GM21786 (cell line): ENCODE measurements around the gene ADCK1.
"Not testable (repeated sequence)": the region's sequence is repeated elsewhere in the genome, so short reads cannot be mapped to it uniquely, and the experiment has no call there.

Source experiments
- ATAC-seq: cut with Tn5 transposase; IDR thresholded peaks from one replicate; pipeline ENCODE4 v1.9.1; 2021; ENCODE audit not compliant: unreplicated experiment

Gene ADCK1

GRCh38 chr14:77892890-77893484 lies 93.1 kb downstream of the ADCK1 start:
- ATAC-seq, result no peak

DNA sequence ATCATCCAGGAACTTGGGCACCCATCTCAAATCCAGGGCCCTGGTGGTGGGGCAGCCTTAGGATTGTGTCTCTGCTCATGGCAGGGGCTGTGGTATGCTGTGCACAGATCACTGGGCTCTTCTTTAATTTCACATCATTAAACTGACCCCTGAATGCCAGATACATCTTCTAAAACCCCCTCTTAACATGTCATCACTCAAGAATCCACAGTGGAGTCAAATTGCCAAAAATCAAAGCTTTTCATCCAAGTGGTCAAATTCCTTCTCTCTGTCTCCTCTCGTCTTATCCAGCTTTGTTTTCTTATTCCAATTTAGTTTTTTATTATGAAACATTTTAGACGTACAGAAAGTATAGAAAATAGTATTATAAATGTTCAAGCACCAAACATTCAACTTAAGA lies 97.5 kb downstream of the ADCK1 start:
- ATAC-seq, result no peak

GRCh38 chr14:77902811-77903210 lies 102.9 kb downstream of the ADCK1 start:
- no peak for ATAC-seq

GRCh38 chr14:77903221-77903620 lies 103.3 kb downstream of the ADCK1 start:
- no peak for ATAC-seq

- ATAC-seq, result no peak
Observed at GRCh38 chr14:77903937-77904617, 104.2 kb downstream of the ADCK1 start.

- ATAC-seq, result no peak
Observed at GRCh38 chr14:77906446-77906845, 106.5 kb downstream of the ADCK1 start.

GRCh38 chr14:77908847-77909246 lies 108.9 kb downstream of the ADCK1 start:
- no peak for ATAC-seq

DNA sequence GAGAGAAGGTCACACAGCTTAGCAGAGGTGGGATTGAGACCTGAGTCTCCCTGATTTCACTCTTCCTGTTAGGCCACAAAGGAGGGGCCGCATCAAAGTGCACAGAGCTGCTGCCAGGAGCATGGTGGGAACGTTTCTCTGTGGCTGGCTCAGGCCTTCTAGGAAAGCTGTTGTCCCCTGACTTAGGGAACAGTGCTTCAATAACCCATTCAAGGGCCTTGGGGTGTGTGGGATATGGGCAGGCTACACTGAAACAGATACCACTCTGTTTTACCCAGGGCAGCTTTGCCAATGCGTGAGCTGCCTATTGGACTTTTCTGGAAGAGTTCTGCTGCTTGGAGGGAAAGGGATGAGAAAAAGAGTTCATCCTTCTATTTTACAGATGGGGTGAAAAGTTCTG lies 110.0 kb downstream of the ADCK1 start:
- no peak for ATAC-seq

- ATAC-seq, result no peak
Observed at GRCh38 chr14:77910506-77910905, 110.6 kb downstream of the ADCK1 start.

DNA sequence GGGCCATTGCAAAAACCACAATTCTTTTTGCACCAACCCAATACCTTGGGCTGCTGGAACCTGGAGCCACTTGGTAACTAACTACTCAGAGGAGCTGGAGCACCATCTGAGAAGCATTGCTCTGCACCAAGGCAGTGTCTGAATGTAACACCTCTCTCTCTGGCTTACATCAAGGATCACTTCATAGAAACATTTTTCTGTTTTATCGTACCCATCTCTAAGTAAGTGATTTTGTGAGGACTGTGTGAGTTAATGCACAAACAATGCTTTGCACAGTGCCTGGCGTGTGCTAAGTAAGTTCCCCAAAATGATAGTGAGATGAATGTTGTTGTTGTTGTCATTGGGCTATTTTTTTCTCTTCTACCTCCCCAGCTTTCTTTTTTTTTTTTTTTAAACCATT lies 111.4 kb downstream of the ADCK1 start:
- no peak for ATAC-seq

DNA sequence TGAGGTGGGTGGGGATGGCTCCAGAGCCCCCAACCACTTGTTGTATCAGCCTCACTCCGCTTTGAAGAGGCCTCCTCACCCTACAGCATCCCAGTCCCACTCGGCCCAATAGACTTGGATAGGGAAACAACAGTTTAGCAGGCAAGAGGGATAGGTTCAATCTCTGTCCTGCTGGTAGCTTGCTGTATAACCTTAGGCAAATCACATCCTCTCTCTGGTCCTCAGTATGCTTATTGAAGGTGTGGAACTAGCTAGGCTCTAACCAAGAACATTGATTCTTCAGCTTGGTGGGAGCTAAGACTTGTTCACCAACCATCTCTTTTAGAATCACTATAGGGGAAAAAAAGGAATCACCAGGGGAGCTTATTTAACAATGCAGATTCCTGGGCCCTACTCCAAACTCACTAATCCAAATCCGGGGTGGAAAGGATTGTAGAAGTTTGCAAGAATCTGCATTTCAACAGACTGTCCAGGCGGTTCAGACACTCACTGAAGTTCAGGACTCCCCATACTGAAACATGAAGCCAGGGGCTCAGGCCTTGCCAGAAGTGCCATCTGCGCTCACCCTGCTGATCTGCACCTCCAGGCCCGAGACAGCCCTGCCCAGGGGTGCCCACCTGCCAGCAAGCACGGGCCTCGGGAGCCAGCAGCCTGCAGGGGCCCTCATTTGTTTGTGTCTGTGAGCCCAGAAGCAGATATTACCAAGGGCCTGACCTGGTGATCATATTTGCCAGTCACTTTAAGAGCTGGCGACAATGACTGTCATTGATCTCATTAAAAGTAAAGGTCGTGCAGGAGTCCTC lies 113.0 kb downstream of the ADCK1 start:
- ATAC-seq, result no peak

DNA sequence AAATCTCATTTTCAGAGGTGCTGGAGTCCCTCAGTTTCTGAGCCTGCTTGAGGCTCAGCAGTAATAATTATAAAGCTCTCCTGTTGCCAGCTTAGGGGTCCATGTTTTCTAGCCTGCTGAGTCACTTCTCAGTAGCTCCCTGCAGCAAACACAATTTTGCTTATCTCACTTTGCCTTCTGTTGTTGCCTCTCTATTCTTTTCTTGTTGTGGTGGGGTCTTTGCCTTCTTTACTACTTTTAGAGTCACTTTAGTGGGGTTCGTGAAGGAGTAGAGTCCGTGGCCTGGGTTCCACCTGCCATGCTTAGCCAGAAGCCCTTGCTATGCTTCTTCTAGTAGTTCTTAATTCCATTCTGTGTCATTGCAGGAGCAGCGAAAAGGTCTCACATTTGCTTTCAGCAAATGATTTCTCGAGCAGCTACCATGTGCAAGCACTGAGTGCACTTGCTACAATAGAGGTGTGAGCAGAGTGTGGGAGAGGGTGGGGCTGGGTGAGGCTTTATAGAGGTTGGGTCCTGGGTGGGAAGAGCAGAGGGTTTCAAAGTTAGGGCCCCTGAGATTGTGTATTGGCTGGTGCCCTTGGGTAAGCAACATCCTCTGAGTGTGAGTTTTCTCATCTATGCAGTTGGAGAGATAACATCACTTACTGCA lies 114.3 kb downstream of the ADCK1 start:
- ATAC-seq, result no peak

DNA sequence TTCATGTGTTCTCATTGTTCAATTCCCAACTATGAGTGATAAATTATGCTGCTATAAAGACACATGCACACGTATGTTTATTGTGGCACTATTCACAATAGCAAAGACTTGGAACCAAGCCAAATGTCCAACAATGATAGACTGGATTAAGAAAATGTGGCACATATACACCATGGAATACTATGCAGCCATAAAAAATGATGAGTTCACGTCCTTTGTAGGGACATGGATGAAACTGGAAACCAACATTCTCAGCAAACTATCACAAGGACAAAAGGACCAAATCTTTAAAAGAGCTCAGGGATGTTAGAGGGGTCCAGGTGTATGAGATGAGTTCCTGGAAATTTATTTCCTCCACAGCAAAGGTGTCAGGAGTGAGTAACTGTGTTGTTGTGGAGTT lies 115.5 kb downstream of the ADCK1 start:
- ATAC-seq, result not testable (repeated sequence)

DNA sequence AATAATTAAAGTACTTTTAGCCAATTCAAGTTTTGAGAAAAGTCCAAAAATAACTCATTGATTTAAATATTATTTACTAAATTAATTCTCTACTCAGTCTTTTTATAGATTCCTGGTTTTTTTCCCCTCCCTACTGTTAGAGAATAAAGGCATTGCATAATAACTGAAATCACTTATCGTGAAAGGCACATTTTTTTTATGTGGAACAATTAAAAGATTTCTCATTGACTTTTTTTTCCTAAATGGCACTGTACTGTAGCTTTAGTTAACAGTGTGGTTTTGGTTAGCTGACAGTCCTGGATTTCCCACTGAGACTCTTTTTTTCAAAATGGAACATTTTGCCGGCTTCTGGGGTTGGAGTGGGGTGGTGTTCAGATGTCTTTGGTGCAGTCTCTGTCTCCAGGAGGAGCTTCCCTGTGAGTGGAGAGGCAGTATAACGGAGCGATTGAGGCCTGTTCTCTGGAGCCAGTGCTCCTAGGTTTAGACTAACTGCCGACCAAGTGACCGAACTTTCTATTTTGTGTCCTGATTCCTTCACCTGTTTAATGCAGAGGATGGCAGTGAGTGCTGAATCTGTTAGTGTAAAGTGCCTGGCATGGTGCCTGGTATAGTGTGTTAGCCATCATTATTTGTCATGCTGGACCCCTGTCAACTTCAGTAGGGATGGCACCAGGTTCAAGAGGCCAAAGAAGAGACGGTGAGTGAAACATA lies 117.7 kb downstream of the ADCK1 start:
- no peak for ATAC-seq

- ATAC-seq, result no peak
Observed at GRCh38 chr14:77918448-77918847, 118.5 kb downstream of the ADCK1 start.

GRCh38 chr14:77920312-77920711 lies 120.4 kb downstream of the ADCK1 start:
- ATAC-seq, result no peak

- no peak for ATAC-seq
Observed at GRCh38 chr14:77921818-77922217, 121.9 kb downstream of the ADCK1 start.

DNA sequence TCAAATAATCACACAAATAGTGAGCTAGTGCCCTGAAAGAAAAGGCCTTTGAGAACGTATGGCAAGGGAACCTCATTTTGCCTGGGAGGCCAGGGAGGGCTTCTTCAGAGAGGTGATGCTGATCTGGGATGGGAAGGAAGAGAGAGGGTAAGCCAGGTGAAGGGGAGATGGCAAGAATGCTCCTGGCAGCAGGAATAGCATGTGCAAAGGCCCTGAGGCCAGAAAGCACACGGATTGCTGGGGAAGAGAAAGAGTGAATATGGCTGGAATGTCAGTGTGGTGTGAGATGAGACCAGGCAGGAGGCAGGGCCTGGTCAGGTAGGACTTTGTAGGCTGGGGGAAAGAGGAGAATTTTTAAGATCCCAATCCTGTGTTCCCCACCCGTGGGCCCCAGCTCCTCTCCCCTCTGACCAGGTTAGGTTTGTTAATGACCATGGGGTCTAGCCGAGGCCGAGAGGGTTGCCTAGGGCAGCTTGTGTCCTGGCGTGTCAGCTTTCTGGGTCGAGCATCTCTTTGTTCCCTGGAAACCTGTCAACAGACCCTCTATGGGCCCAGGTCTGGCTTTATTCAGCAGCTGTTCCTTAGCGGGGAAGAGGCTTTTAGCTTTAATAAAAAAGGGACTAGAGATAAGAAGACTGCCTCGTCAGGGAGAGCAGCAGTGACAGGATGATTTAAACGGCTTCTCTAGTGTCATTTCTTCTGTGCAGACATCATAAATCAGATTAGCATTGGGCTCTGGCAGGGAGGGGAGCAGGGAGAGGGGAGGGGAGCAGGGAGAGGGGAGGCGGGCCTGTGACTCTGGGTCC lies 123.4 kb downstream of the ADCK1 start:
- no peak for ATAC-seq

GRCh38 chr14:77924141-77924948 lies 124.4 kb downstream of the ADCK1 start:
- no peak for ATAC-seq
